HK-2 (cell line): ENCODE data around the gene ABR.
A peak's percentile ranks its signal among the peaks of the same experiment; 100 is the strongest.
"Not testable (repeated sequence)": the region's sequence is repeated elsewhere in the genome, so short reads cannot be mapped to it uniquely, and the experiment has no call there.

ENCODE experiments used
- DNase-seq: peaks from one replicate; pipeline ENCODE4 v3.0.0-alpha.2; 2018; ENCODE audit not compliant: unreplicated experiment

The ABR gene

GRCh38 chr17:1201132-1201702 lies 21.4 kb upstream of the ABR start:
- DNase-seq = no peak

- DNase-seq = not testable (repeated sequence)
Measured at GRCh38 chr17:1199271-1199743, 19.5 kb upstream of the ABR start.

- DNase-seq = no peak
Measured at GRCh38 chr17:1197781-1198490, 18.2 kb upstream of the ABR start.

GRCh38 chr17:1197379-1197778 lies 17.6 kb upstream of the ABR start:
- no peak for DNase-seq

- no peak for DNase-seq
Measured at GRCh38 chr17:1196946-1197345, 17.2 kb upstream of the ABR start.

- DNase-seq = no peak
Measured at GRCh38 chr17:1192911-1193699, 13.3 kb upstream of the ABR start.

GRCh38 chr17:1190751-1191331 lies 11.1 kb upstream of the ABR start:
- DNase-seq = no peak

GRCh38 chr17:1188812-1189504 lies 9.2 kb upstream of the ABR start:
- no peak for DNase-seq

- peak; percentile 85 for DNase-seq
Measured at GRCh38 chr17:1186923-1187771, 7.4 kb upstream of the ABR start.

- no peak for DNase-seq
Measured at GRCh38 chr17:1186214-1186820, 6.5 kb upstream of the ABR start.

- DNase-seq = peak; percentile 78
Measured at GRCh38 chr17:1183171-1183873, 3.5 kb upstream of the ABR start.

- DNase-seq = no peak
Measured at GRCh38 chr17:1182811-1183170, 3.0 kb upstream of the ABR start.

GRCh38 chr17:1181753-1182137 lies 2.0 kb upstream of the ABR start:
- no peak for DNase-seq

GRCh38 chr17:1180958-1181752 lies 1.4 kb upstream of the ABR start:
- DNase-seq = no peak

- DNase-seq = no peak
Measured at GRCh38 chr17:1179112-1179817, 516 bp downstream of the ABR start.

- no peak for DNase-seq
Measured at GRCh38 chr17:1177016-1177700, 2.6 kb downstream of the ABR start.

GRCh38 chr17:1174263-1174880 lies 5.4 kb downstream of the ABR start:
- DNase-seq = no peak
